WTC11 (cell line): ENCODE measurements around the gene PMEPA1. TPM values are rescaled to one million over a fixed set of nuclear protein-coding genes. Genes with fewer than 3 reads are reported as not detected.

Experiments used
- ATAC-seq: fragments of 200-7000 bp; cut with Tn5 transposase; 2 replicates; pipeline ENCODE4 v1.10.0; 2021; ENCODE audit warnings: mild to moderate bottlenecking, moderate library complexity
- CTCF ChIA-PET: fragments of 300-600 bp; sonication (Branson Sonifier 250); formaldehyde crosslinking; loops from one replicate; lab custom pipeline; 2021; ENCODE audit warnings: antibody characterized with exemption; lab: Charles Lee
- POLR2A ChIA-PET: fragments of 350-600 bp; sonication (Branson Sonifier 250); formaldehyde crosslinking; loops from one replicate; lab custom pipeline; 2021; ENCODE audit warnings: antibody characterized with exemption; lab: Charles Lee
- DNase-seq: peaks from one replicate; pipeline ENCODE4 v3.0.0; 2021; ENCODE audit warnings: low spot score
- H3K27ac Mint-ChIP-seq: 2 replicates; pipeline ENCODE4 v1.8.0; 2021; ENCODE audit warnings: mixed read lengths
- H3K27me3 Mint-ChIP-seq: 2 replicates; pipeline ENCODE4 v1.8.0; 2021; ENCODE audit warnings: low read depth, mild to moderate bottlenecking, moderate library complexity, mixed read lengths
- H3K36me3 Mint-ChIP-seq: 2 replicates; pipeline ENCODE4 v1.8.0; 2021; ENCODE audit warnings: mixed read lengths
- H3K4me1 Mint-ChIP-seq: 2 replicates; pipeline ENCODE4 v1.8.0; 2022; ENCODE audit warnings: mixed read lengths
- H3K4me3 Mint-ChIP-seq: 2 replicates; pipeline ENCODE4 v1.8.0; 2021; ENCODE audit warnings: mild to moderate bottlenecking, moderate library complexity, mixed read lengths
- H3K9me3 Mint-ChIP-seq: 2 replicates; pipeline ENCODE4 v1.8.0; 2021; ENCODE audit warnings: mixed read lengths
- CREB1 ChIP-seq: sonication (generic); formaldehyde crosslinking; IDR thresholded peaks from 2 replicates; pipeline ENCODE4 v1.8.0; 2023; ENCODE audit warnings: mild to moderate bottlenecking, missing genetic modification reagents
- ELF4 ChIP-seq: sonication (generic); formaldehyde crosslinking; IDR thresholded peaks from 2 replicates; pipeline ENCODE4 v1.8.1; 2022; ENCODE audit warnings: low read depth, mild to moderate bottlenecking, moderate library complexity, missing genetic modification reagents
- JUN ChIP-seq: sonication (generic); formaldehyde crosslinking; IDR thresholded peaks from 2 replicates; pipeline ENCODE4 v1.8.0; 2023; ENCODE audit warnings: mild to moderate bottlenecking, missing genetic modification reagents
- MYBL2 ChIP-seq: sonication (generic); formaldehyde crosslinking; IDR thresholded peaks from 2 replicates; pipeline ENCODE4 v1.8.1; 2023; ENCODE audit warnings: mild to moderate bottlenecking, moderate library complexity, missing genetic modification reagents
- NFE2L1 ChIP-seq: sonication (generic); formaldehyde crosslinking; IDR thresholded peaks from 2 replicates; pipeline ENCODE4 v1.8.1; 2023; ENCODE audit warnings: missing genetic modification reagents
- NR3C1 ChIP-seq: sonication (generic); formaldehyde crosslinking; conservative IDR thresholded peaks from 2 replicates; pipeline ENCODE4 v1.8.1; 2023; ENCODE audit warnings: low read depth, mild to moderate bottlenecking, missing genetic modification reagents
- PRRX2 ChIP-seq: fragments of 250-450 bp; sonication (Bioruptor Pico); IDR thresholded peaks from 2 replicates; pipeline ENCODE4 v1.8.0; 2021; ENCODE audit warnings: mild to moderate bottlenecking
- ZBTB21 ChIP-seq: sonication (generic); formaldehyde crosslinking; IDR thresholded peaks from 2 replicates; pipeline ENCODE4 v1.8.1; 2023; ENCODE audit warnings: mild to moderate bottlenecking, missing genetic modification reagents, borderline replicate concordance
- ZNF219 ChIP-seq: sonication (generic); formaldehyde crosslinking; IDR thresholded peaks from 2 replicates; pipeline ENCODE4 v1.8.0; 2023; ENCODE audit warnings: missing genetic modification reagents, mild to moderate bottlenecking, borderline replicate concordance
- ZNF232 ChIP-seq: sonication (generic); formaldehyde crosslinking; IDR thresholded peaks from 2 replicates; pipeline ENCODE4 v1.8.0; 2022; ENCODE audit warnings: mild to moderate bottlenecking, missing genetic modification reagents
- ZNF317 ChIP-seq: sonication (generic); formaldehyde crosslinking; IDR thresholded peaks from 2 replicates; pipeline ENCODE4 v1.8.1; 2023; ENCODE audit warnings: low read depth, mild to moderate bottlenecking, moderate library complexity, missing genetic modification reagents, borderline replicate concordance
- ZNF671 ChIP-seq: fragments of 250-450 bp; sonication (Bioruptor Pico); IDR thresholded peaks from 2 replicates; pipeline ENCODE4 v1.8.0; 2021; ENCODE audit warnings: mild to moderate bottlenecking
- total RNA-seq: library from RNA; stranded (reverse); gene quantifications from 3 replicates; pipeline ENCODE4 v1.2.3, GENCODE V29; 2021
- TF ChIP-seq, protein P1 (sequence below): sonication (generic); formaldehyde crosslinking; IDR thresholded peaks from 2 replicates; pipeline ENCODE4 v1.8.1; 2023; ENCODE audit warnings: mild to moderate bottlenecking, missing genetic modification reagents
- TF ChIP-seq, protein P2 (sequence below): sonication (generic); formaldehyde crosslinking; IDR thresholded peaks from 2 replicates; pipeline ENCODE4 v1.8.1; 2023; ENCODE audit warnings: mild to moderate bottlenecking, missing genetic modification reagents, moderate library complexity
- TF ChIP-seq, protein P3 (sequence below): sonication (generic); formaldehyde crosslinking; IDR thresholded peaks from 2 replicates; pipeline ENCODE4 v1.8.0; 2022; ENCODE audit warnings: mild to moderate bottlenecking, missing genetic modification reagents
- TF ChIP-seq, protein P4 (sequence below): sonication (generic); formaldehyde crosslinking; IDR thresholded peaks from 2 replicates; pipeline ENCODE4 v1.8.1; 2023; ENCODE audit warnings: mild to moderate bottlenecking, missing genetic modification reagents, borderline replicate concordance
- TF ChIP-seq, protein P5 (sequence below): sonication (generic); formaldehyde crosslinking; IDR thresholded peaks from 2 replicates; pipeline ENCODE4 v1.8.1; 2023; ENCODE audit warnings: mild to moderate bottlenecking, missing genetic modification reagents, moderate library complexity
- TF ChIP-seq, protein P6 (sequence below): sonication (generic); formaldehyde crosslinking; IDR thresholded peaks from 2 replicates; pipeline ENCODE4 v1.8.1; 2023; ENCODE audit warnings: mild to moderate bottlenecking, missing genetic modification reagents

The PMEPA1 gene
- total RNA-seq, 1 experiment from 2014 or later, result 40.6 TPM

DNA sequence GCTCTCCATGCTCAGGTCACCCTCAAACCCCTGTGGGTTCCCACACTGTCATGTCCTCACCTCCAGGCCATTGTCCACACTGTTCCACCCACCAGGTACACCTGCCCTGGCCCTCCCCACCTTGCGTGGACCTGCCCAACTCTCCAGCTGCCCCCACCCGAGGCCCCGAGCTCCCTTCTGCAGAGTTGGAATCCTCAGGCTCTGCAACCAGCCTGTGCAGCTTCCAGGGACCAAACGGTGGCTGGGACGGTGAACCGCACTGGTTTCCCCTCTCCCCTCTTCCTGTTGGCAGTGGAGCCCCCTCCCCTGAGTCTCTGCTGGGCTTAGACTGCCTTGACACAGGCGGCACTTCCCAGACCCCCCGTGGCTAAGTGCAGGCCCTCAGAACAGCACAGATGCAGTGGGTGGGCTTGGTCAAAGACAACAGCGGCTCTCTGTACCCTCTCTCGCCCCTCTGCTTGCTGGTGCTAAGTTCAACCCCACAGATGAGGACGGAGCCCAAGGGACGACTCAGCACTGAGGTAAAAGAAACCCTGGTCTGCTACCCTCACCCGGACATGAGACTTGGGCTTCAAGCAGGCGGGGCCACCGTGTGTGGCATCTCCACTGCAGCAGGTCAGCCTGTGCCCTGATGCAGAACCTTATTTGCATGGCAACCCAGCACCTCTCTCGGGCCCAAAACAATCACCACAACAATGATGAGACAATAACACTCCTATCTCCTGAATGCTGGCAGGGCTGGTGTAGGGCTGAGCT is 100.6 kb downstream of the PMEPA1 start:
- Mint-ChIP-seq H3K4me1 (peaks cover 7% of the 10 kb centered on the region; the same call in 1 of the 2 replicates), H3K27me3 (no peaks in the 10 kb centered on the region), H3K36me3 (no peaks in the 10 kb centered on the region), H3K9me3 (no peaks in the 10 kb centered on the region), H3K27ac (no peak overlapping the region), H3K4me3 (no peak overlapping the region)
- ChIA-PET POLR2A (no interaction called here), CTCF (interaction anchor here (0.7 to 5.8 kb wide), 8 partner anchors 10 to 478 kb away, joined by 3 to 37 read pairs (median 4); partner anchors contain the start of gene ZBP1)
- DNase-seq (no peak), ATAC-seq (no peak; the same call in 1 of the 2 replicates)
- TF ChIP-seq, protein P1, sequence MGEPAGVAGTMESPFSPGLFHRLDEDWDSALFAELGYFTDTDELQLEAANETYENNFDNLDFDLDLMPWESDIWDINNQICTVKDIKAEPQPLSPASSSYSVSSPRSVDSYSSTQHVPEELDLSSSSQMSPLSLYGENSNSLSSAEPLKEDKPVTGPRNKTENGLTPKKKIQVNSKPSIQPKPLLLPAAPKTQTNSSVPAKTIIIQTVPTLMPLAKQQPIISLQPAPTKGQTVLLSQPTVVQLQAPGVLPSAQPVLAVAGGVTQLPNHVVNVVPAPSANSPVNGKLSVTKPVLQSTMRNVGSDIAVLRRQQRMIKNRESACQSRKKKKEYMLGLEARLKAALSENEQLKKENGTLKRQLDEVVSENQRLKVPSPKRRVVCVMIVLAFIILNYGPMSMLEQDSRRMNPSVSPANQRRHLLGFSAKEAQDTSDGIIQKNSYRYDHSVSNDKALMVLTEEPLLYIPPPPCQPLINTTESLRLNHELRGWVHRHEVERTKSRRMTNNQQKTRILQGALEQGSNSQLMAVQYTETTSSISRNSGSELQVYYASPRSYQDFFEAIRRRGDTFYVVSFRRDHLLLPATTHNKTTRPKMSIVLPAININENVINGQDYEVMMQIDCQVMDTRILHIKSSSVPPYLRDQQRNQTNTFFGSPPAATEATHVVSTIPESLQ (CRISPR knock-in tag), result no peak
- TF ChIP-seq ZBTB21 (CRISPR knock-in tag), result no peak
- TF ChIP-seq, protein P2, sequence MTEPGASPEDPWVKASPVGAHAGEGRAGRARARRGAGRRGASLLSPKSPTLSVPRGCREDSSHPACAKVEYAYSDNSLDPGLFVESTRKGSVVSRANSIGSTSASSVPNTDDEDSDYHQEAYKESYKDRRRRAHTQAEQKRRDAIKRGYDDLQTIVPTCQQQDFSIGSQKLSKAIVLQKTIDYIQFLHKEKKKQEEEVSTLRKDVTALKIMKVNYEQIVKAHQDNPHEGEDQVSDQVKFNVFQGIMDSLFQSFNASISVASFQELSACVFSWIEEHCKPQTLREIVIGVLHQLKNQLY (CRISPR knock-in tag), result no peak
- no peak for TF ChIP-seq ZNF219 (CRISPR knock-in tag)
- TF ChIP-seq ELF4, result no peak
- no peak for TF ChIP-seq NFE2L1
- TF ChIP-seq CREB1 (CRISPR knock-in tag), result no peak
- no peak for TF ChIP-seq ZNF232 (CRISPR knock-in tag)
- no peak for TF ChIP-seq JUN (CRISPR knock-in tag)
- TF ChIP-seq, protein P3, sequence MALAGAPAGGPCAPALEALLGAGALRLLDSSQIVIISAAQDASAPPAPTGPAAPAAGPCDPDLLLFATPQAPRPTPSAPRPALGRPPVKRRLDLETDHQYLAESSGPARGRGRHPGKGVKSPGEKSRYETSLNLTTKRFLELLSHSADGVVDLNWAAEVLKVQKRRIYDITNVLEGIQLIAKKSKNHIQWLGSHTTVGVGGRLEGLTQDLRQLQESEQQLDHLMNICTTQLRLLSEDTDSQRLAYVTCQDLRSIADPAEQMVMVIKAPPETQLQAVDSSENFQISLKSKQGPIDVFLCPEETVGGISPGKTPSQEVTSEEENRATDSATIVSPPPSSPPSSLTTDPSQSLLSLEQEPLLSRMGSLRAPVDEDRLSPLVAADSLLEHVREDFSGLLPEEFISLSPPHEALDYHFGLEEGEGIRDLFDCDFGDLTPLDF (CRISPR knock-in tag), result no peak
- no peak for TF ChIP-seq PRRX2 (CRISPR knock-in tag)
- no peak for TF ChIP-seq ZNF671 (CRISPR knock-in tag)
- TF ChIP-seq NR3C1, result no peak
- TF ChIP-seq, protein P4, sequence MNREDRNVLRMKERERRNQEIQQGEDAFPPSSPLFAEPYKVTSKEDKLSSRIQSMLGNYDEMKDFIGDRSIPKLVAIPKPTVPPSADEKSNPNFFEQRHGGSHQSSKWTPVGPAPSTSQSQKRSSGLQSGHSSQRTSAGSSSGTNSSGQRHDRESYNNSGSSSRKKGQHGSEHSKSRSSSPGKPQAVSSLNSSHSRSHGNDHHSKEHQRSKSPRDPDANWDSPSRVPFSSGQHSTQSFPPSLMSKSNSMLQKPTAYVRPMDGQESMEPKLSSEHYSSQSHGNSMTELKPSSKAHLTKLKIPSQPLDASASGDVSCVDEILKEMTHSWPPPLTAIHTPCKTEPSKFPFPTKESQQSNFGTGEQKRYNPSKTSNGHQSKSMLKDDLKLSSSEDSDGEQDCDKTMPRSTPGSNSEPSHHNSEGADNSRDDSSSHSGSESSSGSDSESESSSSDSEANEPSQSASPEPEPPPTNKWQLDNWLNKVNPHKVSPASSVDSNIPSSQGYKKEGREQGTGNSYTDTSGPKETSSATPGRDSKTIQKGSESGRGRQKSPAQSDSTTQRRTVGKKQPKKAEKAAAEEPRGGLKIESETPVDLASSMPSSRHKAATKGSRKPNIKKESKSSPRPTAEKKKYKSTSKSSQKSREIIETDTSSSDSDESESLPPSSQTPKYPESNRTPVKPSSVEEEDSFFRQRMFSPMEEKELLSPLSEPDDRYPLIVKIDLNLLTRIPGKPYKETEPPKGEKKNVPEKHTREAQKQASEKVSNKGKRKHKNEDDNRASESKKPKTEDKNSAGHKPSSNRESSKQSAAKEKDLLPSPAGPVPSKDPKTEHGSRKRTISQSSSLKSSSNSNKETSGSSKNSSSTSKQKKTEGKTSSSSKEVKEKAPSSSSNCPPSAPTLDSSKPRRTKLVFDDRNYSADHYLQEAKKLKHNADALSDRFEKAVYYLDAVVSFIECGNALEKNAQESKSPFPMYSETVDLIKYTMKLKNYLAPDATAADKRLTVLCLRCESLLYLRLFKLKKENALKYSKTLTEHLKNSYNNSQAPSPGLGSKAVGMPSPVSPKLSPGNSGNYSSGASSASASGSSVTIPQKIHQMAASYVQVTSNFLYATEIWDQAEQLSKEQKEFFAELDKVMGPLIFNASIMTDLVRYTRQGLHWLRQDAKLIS (CRISPR knock-in tag), result no peak
- no peak for TF ChIP-seq ZNF317 (CRISPR knock-in tag)
- no peak for TF ChIP-seq MYBL2 (CRISPR knock-in tag)
- TF ChIP-seq, protein P5, sequence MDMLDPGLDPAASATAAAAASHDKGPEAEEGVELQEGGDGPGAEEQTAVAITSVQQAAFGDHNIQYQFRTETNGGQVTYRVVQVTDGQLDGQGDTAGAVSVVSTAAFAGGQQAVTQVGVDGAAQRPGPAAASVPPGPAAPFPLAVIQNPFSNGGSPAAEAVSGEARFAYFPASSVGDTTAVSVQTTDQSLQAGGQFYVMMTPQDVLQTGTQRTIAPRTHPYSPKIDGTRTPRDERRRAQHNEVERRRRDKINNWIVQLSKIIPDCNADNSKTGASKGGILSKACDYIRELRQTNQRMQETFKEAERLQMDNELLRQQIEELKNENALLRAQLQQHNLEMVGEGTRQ (CRISPR knock-in tag), result no peak
- TF ChIP-seq, protein P6, sequence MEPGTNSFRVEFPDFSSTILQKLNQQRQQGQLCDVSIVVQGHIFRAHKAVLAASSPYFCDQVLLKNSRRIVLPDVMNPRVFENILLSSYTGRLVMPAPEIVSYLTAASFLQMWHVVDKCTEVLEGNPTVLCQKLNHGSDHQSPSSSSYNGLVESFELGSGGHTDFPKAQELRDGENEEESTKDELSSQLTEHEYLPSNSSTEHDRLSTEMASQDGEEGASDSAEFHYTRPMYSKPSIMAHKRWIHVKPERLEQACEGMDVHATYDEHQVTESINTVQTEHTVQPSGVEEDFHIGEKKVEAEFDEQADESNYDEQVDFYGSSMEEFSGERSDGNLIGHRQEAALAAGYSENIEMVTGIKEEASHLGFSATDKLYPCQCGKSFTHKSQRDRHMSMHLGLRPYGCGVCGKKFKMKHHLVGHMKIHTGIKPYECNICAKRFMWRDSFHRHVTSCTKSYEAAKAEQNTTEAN, result no peak
